Nephron progenitor cell (in vitro differentiated cells): ENCODE measurements around the gene IFFO2.

Experiments used
- DNase-seq: peaks from one replicate; pipeline ENCODE4 v3.0.0; 2021
- H3K27ac Mint-ChIP-seq: 2 replicates; pipeline ENCODE4 v1.8.0; 2021; ENCODE audit warnings: mild to moderate bottlenecking, moderate library complexity, mixed read lengths
- H3K27me3 Mint-ChIP-seq: 2 replicates; pipeline ENCODE4 v1.8.0; 2021; ENCODE audit warnings: mild to moderate bottlenecking, low read depth, mixed read lengths; ENCODE audit not compliant: poor library complexity
- H3K36me3 Mint-ChIP-seq: 2 replicates; pipeline ENCODE4 v1.8.0; 2021; ENCODE audit warnings: low read depth, mixed read lengths
- H3K4me1 Mint-ChIP-seq: 2 replicates; pipeline ENCODE4 v1.8.0; 2021; ENCODE audit warnings: mixed read lengths
- H3K4me3 Mint-ChIP-seq: 2 replicates; pipeline ENCODE4 v1.8.0; 2021; ENCODE audit warnings: mild to moderate bottlenecking, moderate library complexity, mixed read lengths
- H3K9me3 Mint-ChIP-seq: 2 replicates; pipeline ENCODE4 v1.8.0; 2021; ENCODE audit warnings: mild to moderate bottlenecking, moderate library complexity, mixed read lengths
- CTCF ChIP-seq: fragments of 200-600 bp; sonication (generic); IDR thresholded peaks from 2 replicates; pipeline ENCODE4 v1.5.0; 2021; ENCODE audit warnings: antibody characterized with exemption

The IFFO2 gene

GRCh38 chr1:18970358-18970757 is 13.9 kb upstream of the IFFO2 start:
- H3K27me3 Mint-ChIP-seq, result peaks cover 19% of the 10 kb centered on the region
- no peak for DNase-seq
- H3K9me3 Mint-ChIP-seq, result no peaks in the 10 kb centered on the region
- H3K4me1 Mint-ChIP-seq, result peaks cover 28% of the 10 kb centered on the region
- no peak overlapping the region for H3K4me3 Mint-ChIP-seq
- no peaks in the 10 kb centered on the region for H3K36me3 Mint-ChIP-seq
- H3K27ac Mint-ChIP-seq, result no peak overlapping the region
- TF ChIP-seq CTCF, result no peak

GRCh38 chr1:18967066-18967690 is 10.7 kb upstream of the IFFO2 start:
- H3K4me3 Mint-ChIP-seq, result no peak overlapping the region
- no peaks in the 10 kb centered on the region for H3K36me3 Mint-ChIP-seq
- H3K27me3 Mint-ChIP-seq, result peaks cover 19% of the 10 kb centered on the region
- no peaks in the 10 kb centered on the region for H3K9me3 Mint-ChIP-seq
- no peak for DNase-seq
- no peak for TF ChIP-seq CTCF
- H3K4me1 Mint-ChIP-seq, result peaks cover 30% of the 10 kb centered on the region
- H3K27ac Mint-ChIP-seq, result no peak overlapping the region

- Mint-ChIP-seq H3K9me3 (no peaks in the 10 kb centered on the region), H3K4me1 (peaks cover 30% of the 10 kb centered on the region), H3K27ac (no peak overlapping the region), H3K36me3 (no peaks in the 10 kb centered on the region), H3K4me3 (no peak overlapping the region), H3K27me3 (peaks cover 22% of the 10 kb centered on the region)
- no peak for TF ChIP-seq CTCF
- no peak for DNase-seq
Observed at GRCh38 chr1:18965206-18966173, 9.0 kb upstream of the IFFO2 start.

- TF ChIP-seq CTCF, result no peak
- no peaks in the 10 kb centered on the region for H3K36me3 Mint-ChIP-seq
- peaks cover 24% of the 10 kb centered on the region for H3K4me1 Mint-ChIP-seq
Observed at GRCh38 chr1:18963968-18964367, 7.5 kb upstream of the IFFO2 start.

GRCh38 chr1:18962855-18963737 is 6.6 kb upstream of the IFFO2 start:
- H3K4me3 Mint-ChIP-seq, result no peak overlapping the region
- no peak overlapping the region for H3K27ac Mint-ChIP-seq
- TF ChIP-seq CTCF, result no peak
- H3K36me3 Mint-ChIP-seq, result no peaks in the 10 kb centered on the region
- H3K9me3 Mint-ChIP-seq, result no peaks in the 10 kb centered on the region
- no peak for DNase-seq
- H3K4me1 Mint-ChIP-seq, result peaks cover 21% of the 10 kb centered on the region
- peaks cover 42% of the 10 kb centered on the region for H3K27me3 Mint-ChIP-seq

More at GRCh38 chr1:18963968-18964367, 7.5 kb upstream of the IFFO2 start:
- H3K27ac Mint-ChIP-seq, result no peak overlapping the region
- DNase-seq, result no peak
- no peak overlapping the region for H3K4me3 Mint-ChIP-seq
- H3K27me3 Mint-ChIP-seq, result peaks cover 34% of the 10 kb centered on the region
- no peaks in the 10 kb centered on the region for H3K9me3 Mint-ChIP-seq
